T-helper 1 cell treated with Interleukin-12 subunit alpha and Interleukin-12 subunit beta and Interleukin-4 antibody, amounts not matched to agents 30 ng/mL and 1 ng/mL, for 36 hours (primary cell): Measurements from ENCODE around the gene NFE2L1. TPM values are rescaled to one million over a fixed set of nuclear protein-coding genes. Genes with fewer than 3 reads are reported as not detected.
"Not testable (repeated sequence)": the region's sequence is repeated elsewhere in the genome, so short reads cannot be mapped to it uniquely, and the experiment has no call there.

Experiments
- intact Hi-C: fragments of 100-400 bp; cut with micrococcal nuclease; formaldehyde crosslinking; loops from one replicate; pipeline ENCODE4 v1.15.1; 2024
- total RNA-seq: library from RNA; stranded (reverse); gene quantifications from 2 replicates; pipeline ENCODE4 v1.2.3, GENCODE V29; 2022

The NFE2L1 gene
- total RNA-seq, 1 donor from 2014 or later: 64.8 TPM

- intact Hi-C loops: loop anchor here (1.0 to 2.0 kb wide), 6 partner anchors 12 to 587 kb away; partner anchors contain the start of genes CDK5RAP3, HOXB7 and SCRN2
These were observed 24.6 kb upstream of the NFE2L1 start for GRCh38 chr17:48023400-48024148.

GRCh38 chr17:48024149-48025039 is 23.8 kb upstream of the NFE2L1 start:
- intact Hi-C loops: loop anchor here (1.0 to 5.0 kb wide), 17 partner anchors 13 to 868 kb away; partner anchors contain the start of genes ATP5MC1, CBX1, CDK5RAP3 and COPZ2

- intact Hi-C loops: loop anchor here (1.0 to 5.0 kb wide), 15 partner anchors 12 to 867 kb away; partner anchors contain the start of genes ATP5MC1, CBX1, CDK5RAP3 and COPZ2
These were observed 22.9 kb upstream of the NFE2L1 start for GRCh38 chr17:48025040-48025903.

GRCh38 chr17:48025904-48026501 is 22.2 kb upstream of the NFE2L1 start:
- intact Hi-C loops: loop anchor here (1.0 to 5.0 kb wide), 16 partner anchors 11 to 866 kb away; partner anchors contain the start of genes ATP5MC1, CBX1, CDK5RAP3 and COPZ2

- intact Hi-C loops: loop anchor here (1.0 to 5.0 kb wide), 3 partner anchors 271 to 592 kb away; partner anchors contain the start of genes HOXB3 and HOXB5
These were observed 21.4 kb upstream of the NFE2L1 start for GRCh38 chr17:48026502-48027321.

GRCh38 chr17:48027322-48027981 is 20.7 kb upstream of the NFE2L1 start:
- intact Hi-C loops: loop anchor here (5.0 kb wide), 2 partner anchors 270 to 565 kb away; partner anchors contain the start of genes HOXB3 and HOXB5

- intact Hi-C loops: loop anchor here (5.0 kb wide), 2 partner anchors 269 to 564 kb away; partner anchors contain the start of genes HOXB3 and HOXB5
These were observed 19.4 kb upstream of the NFE2L1 start for GRCh38 chr17:48028736-48029135.

GRCh38 chr17:48030531-48030930 is 17.6 kb upstream of the NFE2L1 start:
- intact Hi-C loops: no loop called here

- intact Hi-C loops: no loop called here
These were observed 16.2 kb upstream of the NFE2L1 start for GRCh38 chr17:48031966-48032365.

- intact Hi-C loops: not testable (repeated sequence)
These were observed 13.4 kb upstream of the NFE2L1 start for GRCh38 chr17:48034734-48035133.

GRCh38 chr17:48036693-48037035 is 11.5 kb upstream of the NFE2L1 start:
- intact Hi-C loops: loop anchor here (1.0 kb wide), 2 partner anchors 11 to 38 kb away; no protein-coding TSS in a partner anchor

GRCh38 chr17:48037036-48037837 is 10.9 kb upstream of the NFE2L1 start, which contains the start of gene COPZ2:
Gene COPZ2, minus strand, starts transcription at chr17:48037797. Its CDS starts 20 bp downstream, at chr17:48037777.
- intact Hi-C loops: loop anchor here (1.0 kb wide), 2 partner anchors 12 to 37 kb away; no protein-coding TSS in a partner anchor

- intact Hi-C loops: loop anchor here (1.0 kb wide), 3 partner anchors 9 to 36 kb away; no protein-coding TSS in a partner anchor
These were observed 10.3 kb upstream of the NFE2L1 start for GRCh38 chr17:48037838-48038323.

GRCh38 chr17:48038687-48039086 is 9.5 kb upstream of the NFE2L1 start:
- intact Hi-C loops: loop anchor here (1.0 kb wide), 1 partner anchor 9 kb away; no protein-coding TSS in a partner anchor

GRCh38 chr17:48043176-48043575 is 5.0 kb upstream of the NFE2L1 start:
- intact Hi-C loops: no loop called here

- intact Hi-C loops: loop anchor here (5.0 kb wide), 2 partner anchors 382 to 847 kb away; partner anchors contain the start of gene ATP5MC1
These were observed 3.3 kb upstream of the NFE2L1 start for GRCh38 chr17:48044851-48045250.
